Activated CD8-positive, alpha-beta T cell treated with anti-CD3 and anti-CD28 coated beads for 36 hours (primary cell): ENCODE results near the gene NAA10. TPM values are rescaled to one million over a fixed set of nuclear protein-coding genes. Genes with fewer than 3 reads are reported as not detected.

Experiments used
- ATAC-seq: fragments of 200-7000 bp; cut with Tn5 transposase; one replicate; pipeline ENCODE4 v1.10.0; 2021; ENCODE audit warnings: mild to moderate bottlenecking, moderate library complexity
- CTCF ChIA-PET: fragments of 350-600 bp; sonication (Branson Sonifier 250); formaldehyde crosslinking; loops from one replicate; lab custom pipeline; 2021; ENCODE audit warnings: antibody characterized with exemption; lab: Charles Lee
- POLR2A ChIA-PET: fragments of 350-600 bp; sonication (Branson Sonifier 250); formaldehyde crosslinking; loops from one replicate; lab custom pipeline; 2021; ENCODE audit warnings: antibody characterized with exemption; lab: Charles Lee
- DNase-seq: peaks from one replicate; pipeline ENCODE4 v3.0.0-alpha.2; 2020
- H3K27ac Mint-ChIP-seq: one replicate; pipeline ENCODE4 v1.8.0; 2021; ENCODE audit warnings: mild to moderate bottlenecking, mixed read lengths
- H3K27me3 Mint-ChIP-seq: one replicate; pipeline ENCODE4 v1.8.0; 2021; ENCODE audit warnings: mixed read lengths
- H3K36me3 Mint-ChIP-seq: one replicate; pipeline ENCODE4 v1.8.0; 2021; ENCODE audit warnings: low read depth, mixed read lengths
- H3K4me1 Mint-ChIP-seq: one replicate; pipeline ENCODE4 v1.8.0; 2021; ENCODE audit warnings: low read depth, mixed read lengths
- H3K4me3 Mint-ChIP-seq: one replicate; pipeline ENCODE4 v1.8.0; 2021; ENCODE audit warnings: mild to moderate bottlenecking, moderate library complexity, mixed read lengths
- H3K9me3 Mint-ChIP-seq: one replicate; pipeline ENCODE4 v1.8.0; 2021; ENCODE audit warnings: mixed read lengths
- CTCF ChIP-seq: fragments of 200-600 bp; IDR thresholded peaks from one replicate; pipeline ENCODE4 v1.8.0; 2022; ENCODE audit warnings: antibody characterized with exemption, mild to moderate bottlenecking
- intact Hi-C: fragments of 100-400 bp; cut with micrococcal nuclease; formaldehyde crosslinking; loops from one replicate; pipeline ENCODE4 v1.10.0; 2022
- total RNA-seq, 2 experiments: library from RNA; stranded (reverse); gene quantifications; one replicate each; pipeline ENCODE4 v1.2.3, GENCODE V29; 2021

Gene NAA10
- total RNA-seq, 2 experiments from 2014 or later = 123 to 136 TPM

GRCh38 chrX:153910446-153910845, 24.4 kb downstream of the NAA10 start:
- POLR2A ChIA-PET = interaction anchor here (0.7 to 2.0 kb wide), 3 partner anchors 13 to 34 kb away, joined by 3 to 5 read pairs (median 5); partner anchors contain the start of gene RENBP
- DNase-seq = no peak
- Mint-ChIP-seq H3K9me3 (no peaks in the 10 kb centered on the region), H3K4me3 (no peak overlapping the region), H3K27ac (no peak overlapping the region), H3K4me1 (peaks cover 13% of the 10 kb centered on the region), H3K27me3 (no peaks in the 10 kb centered on the region), H3K36me3 (peaks cover 3% of the 10 kb centered on the region)
- TF ChIP-seq CTCF = no peak
- CTCF ChIA-PET = interaction anchor here (0.8 to 1.1 kb wide), 2 partner anchors 11 to 15 kb away, joined by 3 read pairs; partner anchors contain the start of gene ARHGAP4
- intact Hi-C loops = no loop called here
- no peak for ATAC-seq

- Mint-ChIP-seq H3K4me1 (peaks cover 14% of the 10 kb centered on the region), H3K9me3 (no peaks in the 10 kb centered on the region), H3K4me3 (no peak overlapping the region), H3K27me3 (no peaks in the 10 kb centered on the region), H3K27ac (no peak overlapping the region), H3K36me3 (peaks cover 3% of the 10 kb centered on the region)
- POLR2A ChIA-PET = interaction anchor here (0.7 to 2.0 kb wide), 3 partner anchors 13 to 35 kb away, joined by 3 to 5 read pairs (median 5); partner anchors contain the start of gene RENBP
- DNase-seq (no peak), ATAC-seq (no peak)
- TF ChIP-seq CTCF = no peak
- CTCF ChIA-PET = interaction anchor here (1.1 kb wide), 1 partner anchor 16 kb away, joined by 3 read pairs; the partner anchor contains the start of gene ARHGAP4
- intact Hi-C loops = no loop called here
These were observed 24.9 kb downstream of the NAA10 start for GRCh38 chrX:153909980-153910360.

- intact Hi-C loops = no loop called here
- no peak for TF ChIP-seq CTCF
- DNase-seq = peak; percentile 44
- no peaks in the 10 kb centered on the region for H3K9me3 Mint-ChIP-seq
- peaks cover 3% of the 10 kb centered on the region for H3K36me3 Mint-ChIP-seq
- no peak overlapping the region for H3K4me3 Mint-ChIP-seq
- peak; percentile 46 for ATAC-seq
- CTCF ChIA-PET = no interaction called here
- POLR2A ChIA-PET = interaction anchor here (0.7 to 4.7 kb wide), 3 partner anchors 16 to 110 kb away, joined by 3 to 25 read pairs (median 3); partner anchors contain the start of genes ARHGAP4 and RENBP
- H3K27ac Mint-ChIP-seq = no peak overlapping the region
- H3K4me1 Mint-ChIP-seq = peaks cover 17% of the 10 kb centered on the region
- no peaks in the 10 kb centered on the region for H3K27me3 Mint-ChIP-seq
These were observed 25.5 kb downstream of the NAA10 start for GRCh38 chrX:153909024-153909979.

GRCh38 chrX:153908219-153908860, 26.5 kb downstream of the NAA10 start:
- intact Hi-C loops = no loop called here
- Mint-ChIP-seq H3K27me3 (no peaks in the 10 kb centered on the region), H3K4me1 (peaks cover 23% of the 10 kb centered on the region), H3K36me3 (peaks cover 3% of the 10 kb centered on the region), H3K4me3 (no peak overlapping the region), H3K27ac (no peak overlapping the region), H3K9me3 (no peaks in the 10 kb centered on the region)
- ATAC-seq (no peak), DNase-seq (no peak)
- no peak for TF ChIP-seq CTCF
- ChIA-PET CTCF (no interaction called here), POLR2A (interaction anchor here (0.9 to 4.7 kb wide), 3 partner anchors 17 to 109 kb away, joined by 3 to 25 read pairs (median 6); partner anchors contain the start of gene ARHGAP4)
